HuH-7.5 (cell line): ENCODE data around the gene FNBP1L.
A peak's percentile ranks its signal among the peaks of the same experiment; 100 is the strongest.

Experiments
- DNase-seq: peaks from one replicate; pipeline ENCODE4 v3.0.0; 2011; ENCODE audit warnings: low spot score

FNBP1L gene

GRCh38 chr1:93447481-93448291 is at the start of gene FNBP1L:
FNBP1L (plus strand) TSS chr1:93448118; CDS start chr1:93448282, 164 bp downstream.
- DNase-seq: peak; percentile 68

GRCh38 chr1:93399781-93400180 is 48.1 kb upstream of the FNBP1L start:
- no peak for DNase-seq

GRCh38 chr1:93408203-93408602 is 39.7 kb upstream of the FNBP1L start:
- DNase-seq: no peak

GRCh38 chr1:93411000-93411399 is 36.9 kb upstream of the FNBP1L start:
- no peak for DNase-seq

GRCh38 chr1:93414749-93415148 is 33.2 kb upstream of the FNBP1L start:
- DNase-seq: no peak

- no peak for DNase-seq
These were observed 32.6 kb upstream of the FNBP1L start for GRCh38 chr1:93415296-93415695.

- DNase-seq: no peak
These were observed 31.7 kb upstream of the FNBP1L start for GRCh38 chr1:93416183-93416582.

GRCh38 chr1:93419344-93419743 is 28.6 kb upstream of the FNBP1L start:
- no peak for DNase-seq

- no peak for DNase-seq
These were observed 27.5 kb upstream of the FNBP1L start for GRCh38 chr1:93420400-93420799.

GRCh38 chr1:93426181-93426580 is 21.7 kb upstream of the FNBP1L start:
- no peak for DNase-seq

- no peak for DNase-seq
These were observed 20.3 kb upstream of the FNBP1L start for GRCh38 chr1:93427656-93428055.

GRCh38 chr1:93433407-93433961 is 14.4 kb upstream of the FNBP1L start:
- no peak for DNase-seq

- no peak for DNase-seq
These were observed 13.8 kb upstream of the FNBP1L start for GRCh38 chr1:93434088-93434487.

GRCh38 chr1:93434987-93435386 is 12.9 kb upstream of the FNBP1L start:
- DNase-seq: no peak

GRCh38 chr1:93435443-93435842 is 12.5 kb upstream of the FNBP1L start:
- no peak for DNase-seq

GRCh38 chr1:93436496-93436895 is 11.4 kb upstream of the FNBP1L start:
- no peak for DNase-seq

- DNase-seq: peak; percentile 44
These were observed 9.8 kb upstream of the FNBP1L start for GRCh38 chr1:93437976-93438605.

- no peak for DNase-seq
These were observed 9.2 kb upstream of the FNBP1L start for GRCh38 chr1:93438716-93439115.

- DNase-seq: no peak
These were observed 7.6 kb upstream of the FNBP1L start for GRCh38 chr1:93440272-93440671.

- no peak for DNase-seq
These were observed 7.2 kb upstream of the FNBP1L start for GRCh38 chr1:93440706-93441105.

GRCh38 chr1:93441589-93441988 is 6.3 kb upstream of the FNBP1L start:
- no peak for DNase-seq

GRCh38 chr1:93442008-93442666 is 5.8 kb upstream of the FNBP1L start:
- DNase-seq: no peak

GRCh38 chr1:93442741-93443140 is 5.2 kb upstream of the FNBP1L start:
- no peak for DNase-seq
